HEK293T (cell line): ENCODE measurements around the gene RTN4RL1.
"Not testable (repeated sequence)": the region's sequence is repeated elsewhere in the genome, so short reads cannot be mapped to it uniquely, and the experiment has no call there.

ENCODE experiments used
- CTCF ChIA-PET: fragments of 350-600 bp; formaldehyde crosslinking; extraction: SDS; loops from one replicate; lab custom pipeline; 2021; ENCODE audit warnings: antibody characterized with exemption, inconsistent platforms; lab: Yijun Ruan, JAX
- POLR2A ChIA-PET: fragments of 350-600 bp; formaldehyde crosslinking; extraction: SDS; loops from one replicate; lab custom pipeline; 2020; ENCODE audit warnings: antibody characterized with exemption, inconsistent platforms; lab: Yijun Ruan, JAX
- DNase-seq: peaks from one replicate; pipeline ENCODE4 v3.0.0; 2012; ENCODE audit warnings: mixed read lengths; ENCODE audit errors: extremely low spot score
- ARNT ChIP-seq: fragments of 450-650 bp; IDR thresholded peaks from 2 replicates; pipeline ENCODE4 v1.6.1; 2017; ENCODE audit warnings: mild to moderate bottlenecking
- BHLHE40 ChIP-seq: fragments of 450-650 bp; IDR thresholded peaks from 2 replicates; pipeline ENCODE4 v1.6.1; 2016; ENCODE audit warnings: mild to moderate bottlenecking, moderate library complexity, borderline replicate concordance
- CTBP1 ChIP-seq: fragments of 450-650 bp; IDR thresholded peaks from 2 replicates; pipeline ENCODE4 v1.6.1; 2016; ENCODE audit warnings: borderline replicate concordance
- ELF4 ChIP-seq: fragments of 450-650 bp; IDR thresholded peaks from 2 replicates; pipeline ENCODE4 v1.6.1; 2017; ENCODE audit warnings: antibody characterized with exemption
- FOXA1 ChIP-seq: fragments of 450-650 bp; IDR thresholded peaks from 2 replicates; pipeline ENCODE4 v1.6.1; 2016; ENCODE audit warnings: mild to moderate bottlenecking
- FOXK2 ChIP-seq: fragments of 450-650 bp; IDR thresholded peaks from 2 replicates; pipeline ENCODE4 v1.6.1; 2016; ENCODE audit warnings: mild to moderate bottlenecking
- FOXM1 ChIP-seq: fragments of 450-650 bp; IDR thresholded peaks from 2 replicates; pipeline ENCODE4 v1.6.1; 2017; ENCODE audit warnings: mild to moderate bottlenecking, borderline replicate concordance
- HDGF ChIP-seq: fragments of 450-650 bp; IDR thresholded peaks from 2 replicates; pipeline ENCODE4 v1.6.1; 2017; ENCODE audit warnings: antibody characterized with exemption, borderline replicate concordance
- L3MBTL2 ChIP-seq: fragments of 450-650 bp; conservative IDR thresholded peaks from 2 replicates; pipeline ENCODE4 v1.6.1; 2016; ENCODE audit warnings: mild to moderate bottlenecking
- LEF1 ChIP-seq: fragments of 450-650 bp; IDR thresholded peaks from 2 replicates; pipeline ENCODE4 v1.6.1; 2017; ENCODE audit warnings: mild to moderate bottlenecking, borderline replicate concordance
- NFRKB ChIP-seq: fragments of 450-650 bp; IDR thresholded peaks from 2 replicates; pipeline ENCODE4 v1.6.1; 2016; ENCODE audit warnings: mild to moderate bottlenecking, moderate library complexity
- SP1 ChIP-seq: fragments of 450-650 bp; IDR thresholded peaks from 2 replicates; pipeline ENCODE4 v1.6.1; 2017
- SUZ12 ChIP-seq: fragments of 450-650 bp; IDR thresholded peaks from 2 replicates; pipeline ENCODE4 v1.6.1; 2016; ENCODE audit warnings: mild to moderate bottlenecking
- TARDBP ChIP-seq: fragments of 450-650 bp; IDR thresholded peaks from 2 replicates; pipeline ENCODE4 v1.6.1; 2016
- ZNF384 ChIP-seq: fragments of 450-650 bp; IDR thresholded peaks from 2 replicates; pipeline ENCODE4 v1.6.1; 2016
- TF ChIP-seq, protein P1 (sequence below): fragments of 450-650 bp; IDR thresholded peaks from 2 replicates; pipeline ENCODE4 v1.6.1; 2016

RTN4RL1 gene

GRCh38 chr17:1898872-1899271 lies 126.3 kb downstream of the RTN4RL1 start:
- ChIA-PET POLR2A (no interaction called here), CTCF (no interaction called here)
- no peak for DNase-seq
- TF ChIP-seq L3MBTL2 (no peak), FOXM1 (no peak), ZNF384 (no peak), NFRKB (no peak), FOXK2 (no peak), CTBP1 (no peak), BHLHE40 (no peak), LEF1 (no peak), FOXA1 (no peak), ARNT (no peak), TARDBP (no peak), SP1 (no peak), ELF4 (no peak)

- no peak for TF ChIP-seq SP1
- no peak for TF ChIP-seq SUZ12
- no peak for TF ChIP-seq ZNF384
- TF ChIP-seq, protein P1, sequence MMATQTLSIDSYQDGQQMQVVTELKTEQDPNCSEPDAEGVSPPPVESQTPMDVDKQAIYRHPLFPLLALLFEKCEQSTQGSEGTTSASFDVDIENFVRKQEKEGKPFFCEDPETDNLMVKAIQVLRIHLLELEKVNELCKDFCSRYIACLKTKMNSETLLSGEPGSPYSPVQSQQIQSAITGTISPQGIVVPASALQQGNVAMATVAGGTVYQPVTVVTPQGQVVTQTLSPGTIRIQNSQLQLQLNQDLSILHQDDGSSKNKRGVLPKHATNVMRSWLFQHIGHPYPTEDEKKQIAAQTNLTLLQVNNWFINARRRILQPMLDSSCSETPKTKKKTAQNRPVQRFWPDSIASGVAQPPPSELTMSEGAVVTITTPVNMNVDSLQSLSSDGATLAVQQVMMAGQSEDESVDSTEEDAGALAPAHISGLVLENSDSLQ = no peak
- no peak for TF ChIP-seq L3MBTL2
- TF ChIP-seq BHLHE40 = no peak
- no peak for TF ChIP-seq FOXA1
- no peak for TF ChIP-seq CTBP1
- no peak for TF ChIP-seq ARNT
- no peak for TF ChIP-seq FOXM1
- TF ChIP-seq LEF1 = no peak
- no peak for TF ChIP-seq NFRKB
- no peak for TF ChIP-seq ELF4
- no peak for TF ChIP-seq FOXK2
- no peak for TF ChIP-seq TARDBP
- DNase-seq = no peak
- CTCF ChIA-PET = no interaction called here
- POLR2A ChIA-PET = no interaction called here
These were observed 126.8 kb downstream of the RTN4RL1 start for GRCh38 chr17:1898332-1898731.

- ChIA-PET POLR2A (no interaction called here), CTCF (no interaction called here)
- no peak for DNase-seq
- TF ChIP-seq LEF1 (no peak), HDGF (no peak), L3MBTL2 (no peak)
These were observed 128.0 kb downstream of the RTN4RL1 start for GRCh38 chr17:1897105-1897656.

DNA sequence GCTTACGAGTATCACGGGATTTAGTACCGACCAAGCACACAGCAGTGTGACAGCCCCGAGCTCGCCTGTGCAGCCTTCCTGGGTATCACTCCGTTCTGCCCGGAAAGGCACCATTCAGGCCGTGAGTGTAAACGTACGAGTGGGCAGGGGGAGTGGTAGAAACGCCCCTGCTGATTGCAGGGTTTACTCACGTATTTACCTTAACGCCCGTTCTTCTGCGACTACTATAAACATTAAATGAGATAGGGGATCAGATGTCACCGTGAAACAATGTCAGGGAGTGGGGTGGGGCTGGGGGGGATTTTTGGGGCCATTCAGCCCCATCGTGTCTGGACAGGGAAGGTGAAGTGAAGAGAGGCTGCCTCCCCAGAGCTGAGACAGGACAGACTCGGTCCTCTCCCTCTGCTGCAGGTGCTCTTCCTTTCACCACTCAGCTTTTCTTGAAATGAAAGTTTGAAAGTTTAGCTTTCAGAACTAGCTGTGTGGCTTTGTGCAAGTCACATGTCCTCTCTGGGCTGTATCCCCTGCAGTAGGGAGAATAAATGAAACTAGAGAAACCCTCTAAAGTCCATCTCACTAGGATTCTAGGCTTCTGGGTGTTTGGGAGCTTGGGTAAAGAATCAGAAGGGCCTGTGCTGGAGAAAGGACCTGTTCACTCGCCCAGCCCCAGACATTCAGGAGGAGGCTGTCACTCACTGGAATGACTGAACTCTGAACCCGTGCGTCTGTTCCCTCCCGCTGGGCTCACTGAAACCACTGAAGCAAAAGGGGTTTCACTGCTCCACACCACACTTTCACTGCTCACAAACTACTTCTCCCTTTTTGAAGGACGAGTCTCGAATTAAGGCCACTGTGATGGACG lies 128.7 kb downstream of the RTN4RL1 start:
- CTCF ChIA-PET = no interaction called here
- TF ChIP-seq L3MBTL2 (no peak), TARDBP (no peak), FOXA1 (no peak), CTBP1 (no peak), SP1 (no peak), ZNF384 (no peak), FOXM1 (no peak), HDGF (no peak), FOXK2 (no peak), ARNT (no peak), NFRKB (no peak), SUZ12 (no peak), ELF4 (no peak), LEF1 (no peak), BHLHE40 (no peak)
- TF ChIP-seq, protein P1 = no peak
- DNase-seq = no peak
- POLR2A ChIA-PET = no interaction called here

DNA sequence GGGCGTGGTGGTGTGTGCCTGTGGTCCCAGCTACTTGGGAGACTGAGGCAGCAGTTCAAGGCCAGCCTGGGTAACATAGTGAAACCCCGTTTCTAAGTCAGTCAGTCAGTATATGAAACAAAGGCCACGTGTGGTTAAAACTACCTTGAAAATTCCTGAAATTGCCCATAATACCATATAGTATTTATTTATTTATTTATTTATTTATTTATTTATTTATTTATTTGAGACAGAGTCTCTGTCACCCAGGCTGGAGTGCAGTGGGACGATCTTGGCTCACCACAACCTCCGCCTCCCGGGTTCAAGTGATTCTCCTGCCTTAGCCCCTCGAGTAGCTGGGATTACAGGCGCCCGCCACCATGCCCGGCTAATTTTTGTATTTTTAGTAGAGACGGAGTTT lies 129.7 kb downstream of the RTN4RL1 start:
- CTCF ChIA-PET, POLR2A ChIA-PET, DNase-seq: not testable (repeated sequence)

- CTCF ChIA-PET = no interaction called here
- POLR2A ChIA-PET = no interaction called here
- no peak for DNase-seq
- TF ChIP-seq TARDBP = no peak
- TF ChIP-seq CTBP1 = no peak
- TF ChIP-seq SUZ12 = no peak
- TF ChIP-seq ELF4 = no peak
- no peak for TF ChIP-seq ZNF384
- no peak for TF ChIP-seq SP1
- TF ChIP-seq, protein P1 = no peak
- TF ChIP-seq L3MBTL2 = no peak
- no peak for TF ChIP-seq FOXM1
- no peak for TF ChIP-seq FOXA1
- no peak for TF ChIP-seq NFRKB
- no peak for TF ChIP-seq ARNT
- no peak for TF ChIP-seq LEF1
- TF ChIP-seq HDGF = no peak
- no peak for TF ChIP-seq FOXK2
- no peak for TF ChIP-seq BHLHE40
These were observed 130.3 kb downstream of the RTN4RL1 start for GRCh38 chr17:1894753-1895339.
